ENCODE data around the gene RC3H1.

DNA sequence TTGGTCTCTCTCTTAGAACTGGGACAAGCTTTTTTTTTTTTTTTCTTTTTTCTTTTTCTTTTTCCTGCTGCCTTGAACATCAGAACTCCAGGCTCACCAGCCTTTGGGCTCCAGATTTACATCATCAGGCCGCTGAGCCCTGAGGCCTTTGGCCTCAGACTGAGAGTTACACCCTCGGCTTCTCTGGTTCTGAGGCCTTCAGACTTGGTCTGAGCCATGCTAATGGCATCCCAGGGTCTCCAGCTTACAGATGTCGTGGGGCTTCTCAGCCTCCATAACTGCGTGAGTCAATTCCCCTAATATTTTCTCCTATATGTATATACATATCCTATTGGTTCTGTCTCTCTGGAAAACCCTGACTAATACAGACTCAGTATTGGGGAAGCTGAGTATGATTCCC, 36.5 kb upstream of the RC3H1 start:
- TF ChIP-seq CTCF (IDR thresholded peaks at IDR 0.05), result no peak
- no peak for TF ChIP-seq POLR2AphosphoS5 (IDR thresholded peaks at IDR 0.05)
- TF ChIP-seq POLR2A (IDR thresholded peaks at IDR 0.05), result no peak
